Hepatocyte (in vitro differentiated cells): ENCODE data around the gene NTN4. TPM values are rescaled to one million over a fixed set of nuclear protein-coding genes. Genes with fewer than 3 reads are reported as not detected.
"Not testable (repeated sequence)": the region's sequence is repeated elsewhere in the genome, so short reads cannot be mapped to it uniquely, and the experiment has no call there.

Experiments used
- DNase-seq: peaks from one replicate; pipeline ENCODE4 v3.0.0-alpha.2; 2016; ENCODE audit warnings: low spot score
- H2AFZ ChIP-seq: fragments of 200-600 bp; sonication (generic); 2 replicates; pipeline ENCODE4 v1.6.0; 2016; ENCODE audit warnings: antibody characterized with exemption, mild to moderate bottlenecking
- H3K27ac ChIP-seq: fragments of 200-600 bp; sonication (generic); 2 replicates; pipeline ENCODE4 v1.5.1; 2016; ENCODE audit warnings: mild to moderate bottlenecking
- H3K27me3 ChIP-seq: fragments of 200-600 bp; sonication (generic); 2 replicates; pipeline ENCODE4 v1.6.1; 2016
- H3K36me3 ChIP-seq: fragments of 200-600 bp; sonication (generic); replicated peaks from 2 replicates; pipeline ENCODE4 v1.5.1; 2016; ENCODE audit warnings: low read depth; ENCODE audit not compliant: insufficient read depth
- H3K4me1 ChIP-seq: fragments of 200-600 bp; sonication (generic); 2 replicates; pipeline ENCODE4 v1.5.1; 2016; ENCODE audit warnings: mild to moderate bottlenecking, moderate library complexity; ENCODE audit not compliant: insufficient read depth
- H3K4me2 ChIP-seq: fragments of 200-600 bp; sonication (generic); 2 replicates; pipeline ENCODE4 v1.6.0; 2016
- H3K4me3 ChIP-seq: fragments of 200-600 bp; sonication (generic); 2 replicates; pipeline ENCODE4 v1.5.1; 2016; ENCODE audit warnings: mild to moderate bottlenecking
- H3K79me2 ChIP-seq: fragments of 200-600 bp; sonication (generic); 2 replicates; pipeline ENCODE4 v1.6.0; 2017; ENCODE audit warnings: mild to moderate bottlenecking
- H3K9me2 ChIP-seq: fragments of 200-600 bp; sonication (generic); replicated peaks from 2 replicates; pipeline ENCODE4 v1.6.0; 2017; ENCODE audit warnings: mild to moderate bottlenecking; ENCODE audit not compliant: insufficient read depth
- H3K9me3 ChIP-seq: fragments of 200-600 bp; sonication (generic); 2 replicates; pipeline ENCODE4 v1.5.1; 2016; ENCODE audit warnings: low read depth, mild to moderate bottlenecking
- H4K20me1 ChIP-seq: fragments of 200-600 bp; sonication (generic); 2 replicates; pipeline ENCODE4 v1.6.0; 2016; ENCODE audit warnings: mild to moderate bottlenecking; ENCODE audit not compliant: insufficient read depth, poor library complexity, severe bottlenecking
- EZH2 ChIP-seq: fragments of 200-600 bp; sonication (generic); IDR thresholded peaks from 2 replicates; pipeline ENCODE4 v1.6.1; 2016; ENCODE audit warnings: antibody characterized with exemption, mild to moderate bottlenecking, borderline replicate concordance
- EZH2phosphoT487 ChIP-seq: fragments of 200-600 bp; sonication (generic); IDR thresholded peaks from one replicate; pipeline ENCODE4 v1.6.1; 2018; ENCODE audit warnings: antibody characterized with exemption, mild to moderate bottlenecking, low read depth, moderate library complexity; ENCODE audit not compliant: unreplicated experiment, severe bottlenecking
- WGBS: methylation state at CpG from one replicate; pipeline ENCODE4 v1.1.6; 2016; ENCODE audit warnings: low lambda C conversion rate; ENCODE audit errors: missing lambda C conversion rate; 5-methylcytosine and 5-hydroxymethylcytosine counted together
- polyA plus RNA-seq: library from polyadenylated mRNA; unstranded; fragments of >200 nt; fragmentation: Nextera tagmentation; extraction: Ambion mirVana; gene quantifications from 2 replicates; pipeline ENCODE4 v1.2.1, GENCODE V29; 2016
- total RNA-seq: library from RNA; depleted of rRNA; stranded (reverse); fragments of >200 nt; gene quantifications from 2 replicates; pipeline ENCODE4 v1.2.3, GENCODE V29; 2014
- TF ChIP-seq, protein P1 (sequence below): fragments of 200-600 bp; sonication (generic); IDR thresholded peaks from 2 replicates; pipeline ENCODE4 v1.5.1; 2016; ENCODE audit warnings: antibody characterized with exemption, mild to moderate bottlenecking; ENCODE audit not compliant: poor library complexity

Gene NTN4
- total and polyA plus RNA-seq, 2 experiments from 2014 or later, result 20.2 to 37.0 TPM

DNA sequence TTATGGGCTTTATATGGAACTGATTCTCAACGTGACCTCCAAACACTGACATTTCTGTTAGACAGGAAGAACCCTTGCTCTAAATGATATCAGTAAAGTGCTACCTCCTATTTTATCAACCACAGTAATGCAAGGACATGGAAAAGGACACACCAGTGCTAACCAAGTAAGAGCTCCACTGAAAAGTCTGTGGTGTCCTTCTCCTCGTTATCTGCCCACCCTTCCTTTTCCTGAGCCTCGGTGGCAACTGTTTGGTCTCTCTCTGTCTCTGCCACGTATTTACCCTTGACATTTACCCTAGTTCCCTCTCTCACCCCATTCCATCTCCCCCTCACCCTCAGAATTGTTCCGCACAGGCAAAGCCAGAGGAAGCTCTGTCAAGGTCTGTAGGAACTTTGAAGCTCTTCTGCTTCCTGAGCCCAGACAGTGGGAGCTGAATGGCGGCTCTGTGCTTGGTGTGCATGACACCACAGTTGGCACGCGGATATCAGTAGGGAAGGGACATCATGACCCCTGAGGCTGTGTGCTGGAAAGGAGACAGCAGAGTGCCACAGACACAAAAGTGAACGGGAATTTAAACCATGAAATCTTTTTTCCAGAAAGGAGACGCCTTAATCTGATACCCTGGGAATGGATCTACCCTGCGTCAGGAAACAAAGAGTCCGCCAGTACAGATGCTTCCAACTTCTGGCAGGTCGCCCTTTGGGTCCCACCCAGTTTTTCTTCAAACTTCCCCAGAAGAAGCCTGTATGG is 50.8 kb downstream of the NTN4 start:
- no peak overlapping the region for H3K4me3 ChIP-seq
- WGBS, result 93% methylated on average over 13 of the region's 13 CpGs
- no peaks in the 10 kb centered on the region for H3K9me2 ChIP-seq
- no peak overlapping the region for H2AFZ ChIP-seq
- no peak for DNase-seq
- peak overlapping the region; percentile 89 for H3K27ac ChIP-seq
- no peaks in the 10 kb centered on the region for H3K27me3 ChIP-seq
- TF ChIP-seq EZH2 (no peak), EZH2phosphoT487 (no peak)
- TF ChIP-seq, protein P1, sequence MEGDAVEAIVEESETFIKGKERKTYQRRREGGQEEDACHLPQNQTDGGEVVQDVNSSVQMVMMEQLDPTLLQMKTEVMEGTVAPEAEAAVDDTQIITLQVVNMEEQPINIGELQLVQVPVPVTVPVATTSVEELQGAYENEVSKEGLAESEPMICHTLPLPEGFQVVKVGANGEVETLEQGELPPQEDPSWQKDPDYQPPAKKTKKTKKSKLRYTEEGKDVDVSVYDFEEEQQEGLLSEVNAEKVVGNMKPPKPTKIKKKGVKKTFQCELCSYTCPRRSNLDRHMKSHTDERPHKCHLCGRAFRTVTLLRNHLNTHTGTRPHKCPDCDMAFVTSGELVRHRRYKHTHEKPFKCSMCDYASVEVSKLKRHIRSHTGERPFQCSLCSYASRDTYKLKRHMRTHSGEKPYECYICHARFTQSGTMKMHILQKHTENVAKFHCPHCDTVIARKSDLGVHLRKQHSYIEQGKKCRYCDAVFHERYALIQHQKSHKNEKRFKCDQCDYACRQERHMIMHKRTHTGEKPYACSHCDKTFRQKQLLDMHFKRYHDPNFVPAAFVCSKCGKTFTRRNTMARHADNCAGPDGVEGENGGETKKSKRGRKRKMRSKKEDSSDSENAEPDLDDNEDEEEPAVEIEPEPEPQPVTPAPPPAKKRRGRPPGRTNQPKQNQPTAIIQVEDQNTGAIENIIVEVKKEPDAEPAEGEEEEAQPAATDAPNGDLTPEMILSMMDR, result no peak
- peaks cover 3% of the 10 kb centered on the region for H3K9me3 ChIP-seq
- no peaks in the 10 kb centered on the region for H3K36me3 ChIP-seq
- no peaks in the 10 kb centered on the region for H3K4me1 ChIP-seq
- no peak overlapping the region for H3K4me2 ChIP-seq
- no peaks in the 10 kb centered on the region for H3K79me2 ChIP-seq
- no peaks in the 10 kb centered on the region for H4K20me1 ChIP-seq

DNA sequence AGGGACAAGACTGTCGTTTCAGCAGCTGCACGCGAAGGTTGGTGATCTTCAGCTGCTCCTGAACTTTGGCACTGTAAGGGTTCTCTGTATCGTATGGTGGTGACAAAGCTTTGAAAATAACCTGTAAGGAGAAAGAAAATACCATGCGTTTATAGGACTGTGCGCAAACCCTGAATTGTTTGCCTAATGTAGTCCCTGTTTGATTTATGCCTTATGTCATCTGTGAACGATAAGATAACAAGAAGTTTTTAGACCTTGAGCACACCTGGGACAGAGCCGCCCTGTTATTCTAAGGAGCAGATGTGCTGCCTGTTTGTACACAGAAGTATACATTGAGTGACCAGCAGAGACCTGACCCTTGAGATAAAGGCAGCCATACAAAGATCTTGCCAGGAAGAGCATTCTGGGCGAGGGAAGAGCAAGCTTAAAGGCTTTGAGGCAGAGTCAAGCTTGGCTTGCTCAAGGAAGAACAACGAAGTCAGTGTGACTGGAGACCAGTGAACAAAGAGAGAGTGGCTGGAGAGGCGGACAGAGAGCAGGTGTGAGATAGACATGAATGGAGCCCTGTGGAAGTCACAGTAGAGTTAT is 52.4 kb downstream of the NTN4 start:
- Histone ChIP-seq H3K36me3 (no peaks in the 10 kb centered on the region), H3K4me1 (peaks cover 7% of the 10 kb centered on the region), H2AFZ (no peak overlapping the region), H3K27ac (peak overlapping the region; percentile 89), H3K4me2 (peak overlapping the region; percentile 55), H3K79me2 (no peaks in the 10 kb centered on the region), H3K4me3 (no peak overlapping the region), H4K20me1 (no peaks in the 10 kb centered on the region), H3K9me2 (no peaks in the 10 kb centered on the region), H3K27me3 (no peaks in the 10 kb centered on the region), H3K9me3 (no peaks in the 10 kb centered on the region)
- DNase-seq, result peak; percentile 58
- 54% methylated on average over 11 of the region's 11 CpGs for WGBS
- no peak for TF ChIP-seq EZH2phosphoT487
- TF ChIP-seq, protein P1, result no peak
- TF ChIP-seq EZH2, result no peak

- Histone ChIP-seq H3K9me2 (no peaks in the 10 kb centered on the region), H3K36me3 (no peaks in the 10 kb centered on the region), H3K27ac (peak overlapping the region; percentile 83), H3K4me2 (no peak overlapping the region), H2AFZ (no peak overlapping the region), H3K27me3 (no peaks in the 10 kb centered on the region), H3K4me1 (peaks cover 12% of the 10 kb centered on the region), H3K4me3 (no peak overlapping the region), H3K79me2 (no peaks in the 10 kb centered on the region), H3K9me3 (no peaks in the 10 kb centered on the region), H4K20me1 (no peaks in the 10 kb centered on the region)
- DNase-seq, result no peak
- no peak for TF ChIP-seq EZH2phosphoT487
- TF ChIP-seq, protein P1, result no peak
- no peak for TF ChIP-seq EZH2
- 98% methylated on average over 2 of the region's 2 CpGs for WGBS
Observed at GRCh38 chr12:95736631-95737030, 53.9 kb downstream of the NTN4 start.

DNA sequence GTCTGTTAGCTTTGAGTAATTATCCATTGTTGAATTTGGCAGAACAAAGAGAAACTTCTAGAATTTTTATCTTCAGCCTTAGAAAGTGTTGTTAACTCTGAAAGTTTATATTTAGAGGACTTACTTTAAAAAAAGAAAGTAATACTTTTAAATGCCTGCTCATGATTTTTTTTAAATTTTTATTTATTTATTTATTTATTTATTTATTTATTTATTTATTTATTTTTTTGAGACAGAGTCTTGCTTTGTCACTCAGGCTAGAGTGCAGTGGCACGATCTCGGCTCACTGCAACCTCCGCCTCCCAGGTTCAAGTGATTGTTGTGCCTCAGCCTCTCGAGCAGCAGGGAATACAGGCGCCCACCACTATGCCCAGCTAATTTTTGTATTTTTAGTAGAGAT is 54.8 kb downstream of the NTN4 start:
- not testable (repeated sequence) for H3K79me2 ChIP-seq, H3K9me2 ChIP-seq, H3K36me3 ChIP-seq, H3K9me3 ChIP-seq, H2AFZ ChIP-seq, DNase-seq, H3K27me3 ChIP-seq, H4K20me1 ChIP-seq, H3K4me3 ChIP-seq, H3K4me2 ChIP-seq
- H3K27ac ChIP-seq, result peak overlapping the region; percentile 83
- WGBS, result 98% methylated on average over 5 of the region's 5 CpGs
- peaks cover 12% of the 10 kb centered on the region for H3K4me1 ChIP-seq
